IPS-NIHi7 (cell line): ENCODE measurements around the gene RGS12.

Experiments used
- DNase-seq: peaks from one replicate; pipeline ENCODE4 v3.0.0; 2012; ENCODE audit warnings: mixed read lengths; ENCODE audit errors: extremely low spot score

RGS12 gene

GRCh38 chr4:3253808-3254207, 39.0 kb upstream of the RGS12 start:
- DNase-seq = no peak

- no peak for DNase-seq
Measured at GRCh38 chr4:3254302-3255131, 38.3 kb upstream of the RGS12 start.

- DNase-seq = no peak
Measured at GRCh38 chr4:3255611-3256186, 37.1 kb upstream of the RGS12 start.

GRCh38 chr4:3256230-3257102, 36.4 kb upstream of the RGS12 start:
- no peak for DNase-seq

- DNase-seq = no peak
Measured at GRCh38 chr4:3257103-3257555, 35.7 kb upstream of the RGS12 start.

GRCh38 chr4:3257556-3258482, 35.0 kb upstream of the RGS12 start:
- DNase-seq = no peak

GRCh38 chr4:3261411-3262207, 31.2 kb upstream of the RGS12 start:
- no peak for DNase-seq

DNA sequence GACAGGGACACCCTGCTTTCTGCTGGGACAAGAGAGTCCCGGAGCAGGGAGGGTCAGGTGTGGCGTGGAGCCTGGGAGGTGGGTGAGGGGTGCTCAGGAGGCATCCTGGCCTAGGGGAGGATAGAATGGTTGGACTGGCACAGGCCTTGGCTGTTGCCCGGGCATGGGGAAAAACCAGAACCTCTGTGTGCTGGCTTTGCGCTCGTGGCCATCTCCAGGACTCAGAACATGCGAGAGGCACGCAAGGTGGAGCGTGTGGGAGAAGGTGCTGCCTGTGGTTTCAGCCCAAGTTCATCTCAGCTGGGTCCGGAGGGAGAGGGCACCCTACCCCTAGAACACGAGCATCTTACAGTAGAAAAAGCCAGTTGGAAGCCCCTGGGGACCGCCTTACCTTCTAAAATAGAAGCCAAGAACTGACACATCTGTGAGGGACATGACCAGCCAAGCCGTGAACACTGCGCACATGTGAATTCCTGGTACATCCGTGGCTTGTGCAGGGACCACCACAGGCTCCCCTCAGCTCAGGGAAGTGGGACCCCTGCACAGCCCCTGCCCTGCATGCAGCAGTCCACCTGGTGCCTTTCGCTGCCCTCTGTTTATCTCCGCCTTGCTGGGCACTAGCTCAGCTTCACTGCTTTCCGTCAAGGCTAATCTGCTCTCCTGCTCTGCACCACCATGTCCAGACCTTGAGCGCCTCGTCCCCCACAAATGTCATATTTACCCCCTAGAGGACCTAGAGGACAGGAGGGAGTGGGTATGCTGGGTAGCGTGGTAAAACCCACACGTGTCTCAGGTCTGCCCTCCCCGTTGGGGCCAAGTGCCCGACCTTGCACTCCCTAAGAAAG, 30.4 kb upstream of the RGS12 start:
- DNase-seq = no peak

GRCh38 chr4:3263053-3263875, 29.6 kb upstream of the RGS12 start:
- no peak for DNase-seq

GRCh38 chr4:3263876-3264193, 29.0 kb upstream of the RGS12 start:
- no peak for DNase-seq

- no peak for DNase-seq
Measured at GRCh38 chr4:3266076-3266475, 26.7 kb upstream of the RGS12 start.

- DNase-seq = peak; percentile 57
Measured at GRCh38 chr4:3267576-3268394, 25.0 kb upstream of the RGS12 start.

DNA sequence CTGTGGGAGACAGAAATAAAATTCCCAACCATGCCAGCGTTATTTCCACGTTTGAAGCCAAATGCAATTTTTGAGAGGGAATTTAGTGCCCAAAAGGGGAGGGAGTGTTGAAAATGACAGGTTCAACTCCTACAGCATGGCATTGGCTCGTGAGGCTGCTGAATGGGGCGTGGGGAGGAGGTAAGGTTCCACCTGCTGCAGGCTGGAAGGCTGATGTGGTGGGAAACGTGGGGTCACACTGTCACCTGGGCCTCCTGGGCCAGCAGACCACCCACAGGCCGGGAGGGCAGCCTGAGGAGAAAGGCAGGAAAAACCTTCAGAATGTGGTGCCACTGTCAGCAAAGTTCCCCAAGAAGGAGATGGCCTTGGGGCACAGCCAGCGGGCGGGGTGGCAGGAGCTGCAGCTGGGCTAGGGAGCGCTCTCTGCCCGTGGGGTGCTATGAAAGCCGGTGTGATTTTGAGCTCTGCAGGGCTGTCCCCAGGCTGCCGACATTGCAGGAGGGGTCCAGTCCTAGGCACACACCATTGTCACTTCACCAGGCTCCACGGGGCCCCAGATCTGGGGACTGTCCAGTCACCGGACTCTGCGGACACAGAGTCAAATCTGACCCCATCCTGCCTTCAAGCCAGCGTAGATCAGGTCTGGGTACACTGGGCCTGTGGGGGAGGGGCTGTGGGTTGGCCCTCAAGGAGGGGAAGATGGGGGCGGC, 24.3 kb upstream of the RGS12 start:
- DNase-seq = no peak

GRCh38 chr4:3269105-3269927, 23.5 kb upstream of the RGS12 start:
- no peak for DNase-seq

- DNase-seq = no peak
Measured at GRCh38 chr4:3269991-3270611, 22.7 kb upstream of the RGS12 start.

DNA sequence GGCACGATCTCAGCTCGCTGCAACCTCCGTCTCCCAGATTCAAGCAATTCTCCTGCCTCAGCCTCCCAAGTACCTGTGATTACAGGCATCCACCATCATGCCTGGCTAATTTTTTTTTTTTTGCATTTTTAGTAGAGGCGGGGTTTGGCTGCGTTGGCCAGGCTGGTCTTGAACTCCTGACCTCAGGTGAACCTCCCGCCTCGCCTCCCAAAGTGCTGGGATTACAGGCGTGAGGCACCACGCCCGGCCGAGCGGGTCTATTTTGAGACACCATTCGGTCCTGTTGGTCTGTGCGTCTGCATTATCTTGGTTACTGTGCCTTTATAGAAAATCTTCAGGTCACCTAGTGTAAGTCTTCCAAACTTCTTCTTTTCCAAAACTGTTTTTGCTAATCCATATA, 21.7 kb upstream of the RGS12 start:
- no peak for DNase-seq
